ENCODE results near the gene THAP10.
"Not testable (repeated sequence)": the region's sequence is repeated elsewhere in the genome, so short reads cannot be mapped to it uniquely, and the experiment has no call there.

Gene THAP10

GRCh38 chr15:70892002-70892911 is at the start of gene THAP10, which contains the start of gene LRRC49:
TSS of gene THAP10 (minus strand) at chr15:70892433. CDS start at chr15:70892272, 161 bp downstream.
TSS of gene LRRC49 (plus strand) at chr15:70892826. CDS start at chr15:70892895, 69 bp downstream.
- peak; percentile 20 for DNase-seq (ENCODE audit: low spot score)

- DNase-seq (ENCODE audit: low spot score) = no peak
Measured at GRCh38 chr15:70936326-70936725, 44.1 kb upstream of the THAP10 start.

DNA sequence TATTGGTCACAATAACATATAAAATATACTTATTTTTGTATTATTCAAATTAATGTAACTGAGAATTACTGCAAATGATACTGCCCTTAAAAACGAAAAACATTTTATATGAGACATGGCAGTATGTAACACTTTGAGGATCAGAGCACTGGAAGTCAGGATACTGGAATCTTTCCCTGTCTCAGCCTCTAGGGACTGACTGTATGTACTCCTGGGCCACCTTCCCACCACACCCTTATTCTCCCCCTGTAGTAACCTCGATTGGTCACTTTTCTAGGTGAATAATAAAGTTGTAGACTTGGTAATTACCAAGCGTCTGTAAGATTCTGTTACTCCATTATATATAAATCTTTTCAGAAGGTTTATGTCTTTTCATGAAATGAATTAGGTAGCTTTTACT is 43.4 kb upstream of the THAP10 start:
- DNase-seq (ENCODE audit: low spot score) = no peak

DNA sequence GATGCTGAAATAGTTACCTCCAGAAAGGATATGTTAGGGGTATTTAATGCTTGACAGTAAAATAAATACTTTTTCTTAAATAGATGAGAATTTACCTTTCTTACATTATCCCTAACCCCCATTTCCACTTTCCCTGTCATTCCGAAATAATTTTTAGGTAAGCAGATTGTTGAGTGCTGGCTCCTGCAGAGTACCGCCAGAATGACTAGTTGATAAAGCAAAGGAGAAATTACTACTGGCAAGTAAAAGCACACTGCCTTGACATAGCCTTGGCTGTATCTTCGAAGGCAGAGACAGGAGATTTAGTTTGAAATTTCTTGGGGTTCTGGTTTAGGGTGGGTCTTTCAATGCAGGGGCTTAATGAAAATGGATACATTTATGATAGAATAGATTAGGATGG is 41.2 kb upstream of the THAP10 start:
- no peak for DNase-seq (ENCODE audit: low spot score)

GRCh38 chr15:70932397-70932796 is 40.2 kb upstream of the THAP10 start:
- no peak for DNase-seq (ENCODE audit: low spot score)

GRCh38 chr15:70931821-70932220 is 39.6 kb upstream of the THAP10 start:
- DNase-seq (ENCODE audit: low spot score) = no peak

GRCh38 chr15:70926914-70927313 is 34.7 kb upstream of the THAP10 start:
- DNase-seq (ENCODE audit: low spot score) = not testable (repeated sequence)

DNA sequence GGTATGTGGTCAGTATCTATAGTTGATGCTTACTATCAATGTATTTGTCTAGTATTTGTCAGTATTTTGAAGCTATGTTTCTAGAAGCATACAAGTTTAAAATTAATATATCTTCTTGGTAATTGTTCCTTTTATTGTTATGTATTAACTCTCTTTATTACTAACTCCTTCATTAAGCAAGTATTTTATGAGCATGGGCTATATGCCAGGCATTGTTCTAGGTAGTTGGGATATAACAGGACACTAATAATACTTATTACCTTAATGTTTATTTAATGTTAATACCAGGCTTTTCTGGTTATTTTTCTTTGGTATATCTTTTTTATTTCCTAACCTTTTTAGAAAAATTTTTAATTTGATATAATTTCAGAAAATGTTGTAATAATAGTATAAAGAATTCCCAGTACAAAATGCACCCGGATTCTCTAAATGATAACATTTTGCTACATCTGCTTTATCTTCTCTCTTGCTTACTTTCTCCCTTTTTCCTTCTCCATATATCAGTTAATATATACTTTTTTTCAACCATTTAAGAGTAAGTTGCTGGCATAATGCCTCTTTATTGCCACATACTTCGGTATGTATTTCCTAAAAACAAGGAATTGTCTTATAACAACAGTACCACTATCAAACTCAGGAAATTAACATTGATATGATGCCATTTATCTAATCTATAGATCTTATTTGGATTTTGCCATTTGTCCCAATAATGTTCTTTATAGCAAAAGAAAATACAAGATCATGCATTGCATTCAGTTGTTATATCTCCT is 31.3 kb upstream of the THAP10 start:
- no peak for DNase-seq (ENCODE audit: low spot score)

DNA sequence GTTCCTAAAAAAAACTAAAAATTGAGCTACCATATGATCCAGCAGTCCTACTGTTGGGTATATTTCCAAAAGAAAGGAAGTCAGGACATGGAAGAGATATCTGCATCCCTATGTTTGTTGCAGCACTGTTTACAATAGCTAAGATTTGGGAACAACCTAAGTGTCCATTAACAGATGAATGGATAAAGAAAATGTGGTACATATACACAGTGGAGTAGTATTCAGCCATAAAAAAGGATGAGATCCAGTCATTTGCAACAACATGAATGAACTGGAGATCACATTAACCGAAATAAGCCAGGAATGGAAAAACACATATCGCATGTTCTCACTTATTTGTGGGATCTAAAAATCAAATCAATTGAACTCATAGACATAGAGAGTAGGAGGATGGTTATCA is 29.9 kb upstream of the THAP10 start:
- no peak for DNase-seq (ENCODE audit: low spot score)

DNA sequence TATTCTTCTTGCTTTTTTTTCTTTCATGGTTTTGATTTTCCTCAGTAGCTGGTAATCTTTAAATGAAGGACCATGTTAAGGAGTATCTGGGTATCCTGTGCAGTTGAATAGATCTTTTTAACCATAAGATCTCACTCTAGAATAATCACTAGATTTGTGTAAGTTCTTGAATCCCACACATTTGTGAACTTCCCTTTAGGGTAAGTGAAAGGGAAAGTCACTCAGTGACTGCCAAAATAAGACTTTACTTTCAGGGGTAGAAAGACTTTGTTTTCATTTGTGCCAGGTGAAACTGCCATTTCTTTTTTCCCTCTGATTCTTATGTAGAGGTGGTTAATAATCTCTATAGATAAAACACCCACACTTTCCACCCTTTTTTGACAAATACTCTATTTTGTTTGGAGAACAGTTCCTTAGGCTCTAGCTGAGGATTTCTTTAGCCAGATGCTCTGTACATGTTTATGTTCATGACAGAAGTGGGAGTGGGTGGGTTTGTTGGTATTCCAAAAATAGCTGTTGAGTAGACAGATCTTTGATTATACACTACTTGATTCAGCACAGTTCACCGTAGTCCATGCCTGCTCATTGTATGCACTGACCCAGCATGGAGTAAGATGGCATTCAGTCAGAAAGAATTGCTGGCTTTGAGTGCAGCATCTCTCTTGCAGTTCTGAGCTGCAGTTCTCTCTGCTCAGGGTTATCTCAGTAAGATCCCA is 28.9 kb upstream of the THAP10 start:
- no peak for DNase-seq (ENCODE audit: low spot score)

- DNase-seq (ENCODE audit: low spot score) = no peak
Measured at GRCh38 chr15:70917955-70918354, 25.7 kb upstream of the THAP10 start.

- no peak for DNase-seq (ENCODE audit: low spot score)
Measured at GRCh38 chr15:70916531-70916930, 24.3 kb upstream of the THAP10 start.

GRCh38 chr15:70912187-70912586 is 20.0 kb upstream of the THAP10 start:
- no peak for DNase-seq (ENCODE audit: low spot score)

- no peak for DNase-seq (ENCODE audit: low spot score)
Measured at GRCh38 chr15:70910958-70911357, 18.7 kb upstream of the THAP10 start.

- no peak for DNase-seq (ENCODE audit: low spot score)
Measured at GRCh38 chr15:70907784-70908471, 15.7 kb upstream of the THAP10 start.

GRCh38 chr15:70906842-70907241 is 14.6 kb upstream of the THAP10 start:
- DNase-seq (ENCODE audit: low spot score) = no peak

DNA sequence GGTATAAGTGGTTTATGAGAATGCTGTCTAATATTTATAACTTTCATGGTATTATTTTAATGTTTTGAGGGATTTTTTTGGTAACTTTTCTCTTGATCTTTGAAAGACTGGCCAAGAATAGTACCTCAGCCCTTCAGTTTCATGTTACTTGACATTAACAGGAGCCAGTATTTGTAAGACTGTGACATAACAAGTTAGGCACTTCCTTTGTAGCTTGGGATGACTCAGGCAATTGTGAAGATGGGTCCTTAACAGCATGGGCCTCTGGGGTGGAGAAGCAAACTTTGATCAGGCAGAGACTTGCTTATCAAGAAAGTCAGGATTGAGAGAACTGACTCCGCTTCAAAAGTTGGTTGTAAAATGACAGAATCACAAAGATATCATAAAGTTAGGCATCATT is 9.9 kb upstream of the THAP10 start:
- DNase-seq (ENCODE audit: low spot score) = no peak

GRCh38 chr15:70892912-70893560 is 803 bp upstream of the THAP10 start:
- no peak for DNase-seq (ENCODE audit: low spot score)

DNA sequence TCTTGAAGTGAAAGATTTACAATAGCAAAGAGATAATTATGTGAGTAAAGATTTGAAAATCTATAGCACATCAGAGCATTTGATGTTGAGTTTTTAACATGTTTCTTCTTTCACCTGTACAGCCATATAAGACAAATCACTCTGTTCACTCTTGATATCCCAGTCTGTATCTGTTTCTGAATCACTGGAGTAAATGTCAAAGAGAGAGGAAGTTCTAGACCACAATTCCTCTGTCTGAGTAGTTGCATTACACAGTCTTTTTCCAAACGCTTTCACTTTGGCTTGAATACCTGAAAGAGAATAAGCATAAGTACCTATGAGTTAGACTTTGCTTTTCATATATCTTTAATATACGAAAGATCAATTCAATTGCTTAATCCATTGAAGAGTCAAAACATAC is 9.9 kb downstream of the THAP10 start:
- no peak for DNase-seq (ENCODE audit: low spot score)

- no peak for DNase-seq (ENCODE audit: low spot score)
Measured at GRCh38 chr15:70880781-70881180, 11.5 kb downstream of the THAP10 start.

- DNase-seq (ENCODE audit: low spot score) = no peak
Measured at GRCh38 chr15:70879401-70879800, 12.8 kb downstream of the THAP10 start.

Data from CD4-positive, alpha-beta T cell treated with Interleukin-2 at 100 ng/mL for 4 hours (primary cell).